SW480 (cell line): ENCODE data around the gene LRRC49.
"Not testable (repeated sequence)": the region's sequence is repeated elsewhere in the genome, so short reads cannot be mapped to it uniquely, and the experiment has no call there.

ENCODE experiments used
- DNase-seq: peaks from one replicate; pipeline ENCODE4 v3.0.0-alpha.2; 2016; ENCODE audit warnings: low spot score

The LRRC49 gene

DNA sequence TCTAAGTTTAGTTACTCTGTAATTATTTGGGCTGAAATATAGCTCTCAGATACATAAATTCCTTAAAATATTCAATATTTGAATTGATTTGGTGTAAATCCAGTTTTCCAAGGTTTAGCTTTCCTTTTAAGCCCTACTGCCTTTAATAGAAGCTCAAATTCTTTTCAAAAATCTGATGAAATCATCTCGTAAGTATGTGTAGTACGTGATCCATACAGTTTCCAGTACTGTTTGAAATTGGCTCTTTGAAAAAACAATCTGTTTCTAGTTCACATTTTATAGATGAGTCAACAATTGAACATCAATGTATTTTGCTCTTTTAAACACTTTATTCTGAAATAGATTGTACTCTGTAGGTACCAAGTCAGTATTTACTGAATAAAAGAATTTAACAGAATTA lies 84.2 kb downstream of the LRRC49 start:
- DNase-seq: no peak

DNA sequence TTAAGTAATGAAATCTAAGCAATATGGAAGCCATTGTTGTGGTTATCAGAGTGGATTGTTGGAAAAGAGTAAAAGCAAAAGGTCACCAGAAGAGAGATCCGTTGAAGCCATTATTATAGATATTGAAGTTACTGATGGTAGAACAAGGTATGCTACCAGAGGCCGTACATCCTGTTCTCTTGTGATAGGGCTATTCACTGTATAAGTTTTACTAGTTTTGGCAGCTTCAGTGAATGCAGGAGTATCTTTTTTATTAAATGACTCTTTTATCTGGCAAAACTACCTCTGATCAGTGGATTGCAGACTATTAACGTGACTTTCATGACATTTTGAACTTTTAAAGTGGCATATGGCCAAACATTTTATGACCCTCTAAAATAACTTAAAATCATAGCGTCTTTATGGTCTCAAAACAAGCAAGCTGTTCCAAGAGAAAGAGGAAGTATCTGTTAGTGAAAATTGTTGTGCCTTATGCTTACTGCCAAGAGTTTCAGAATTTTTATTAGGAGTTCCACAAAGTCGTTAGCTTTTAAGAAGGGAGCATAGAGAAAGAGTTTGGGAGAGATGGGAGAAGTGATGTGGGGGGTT lies 102.9 kb downstream of the LRRC49 start:
- no peak for DNase-seq

DNA sequence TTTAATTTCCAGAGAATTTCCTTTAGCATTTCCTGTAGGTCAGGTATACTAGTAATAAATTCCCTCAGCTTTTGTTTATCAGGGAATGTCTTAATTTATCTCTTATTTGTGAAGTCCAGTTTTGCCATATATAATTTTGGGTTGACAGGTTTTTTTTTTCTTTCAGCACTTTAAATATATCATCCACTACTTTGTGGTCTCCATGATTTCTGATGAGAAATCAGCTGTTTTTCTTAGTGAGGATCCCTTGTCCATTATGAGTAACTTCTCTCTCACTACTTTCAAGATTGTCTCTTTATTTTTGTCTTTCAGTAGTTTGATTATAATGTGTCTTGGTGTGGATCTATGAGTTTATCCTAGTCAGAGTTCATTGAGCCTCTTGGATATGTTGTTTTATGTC lies 105.7 kb downstream of the LRRC49 start:
- DNase-seq: no peak

DNA sequence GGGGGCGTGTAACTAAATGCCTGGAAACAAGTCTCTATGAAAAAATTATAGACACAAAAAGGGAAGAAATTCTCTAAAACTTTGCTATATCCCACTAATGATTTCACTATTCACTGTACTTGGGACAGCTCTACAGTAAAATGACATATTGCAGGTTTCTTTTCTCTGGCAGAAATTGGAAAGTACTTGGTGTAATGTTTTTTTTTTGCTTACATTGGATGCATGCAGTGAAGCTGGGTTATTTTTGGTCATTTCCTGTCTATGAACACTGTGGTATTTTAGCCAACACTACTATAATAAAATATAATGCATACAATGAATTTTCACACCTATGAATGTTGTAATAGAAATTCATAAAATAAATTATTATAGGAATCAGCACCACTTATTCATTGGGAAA lies 109.7 kb downstream of the LRRC49 start:
- DNase-seq: no peak

DNA sequence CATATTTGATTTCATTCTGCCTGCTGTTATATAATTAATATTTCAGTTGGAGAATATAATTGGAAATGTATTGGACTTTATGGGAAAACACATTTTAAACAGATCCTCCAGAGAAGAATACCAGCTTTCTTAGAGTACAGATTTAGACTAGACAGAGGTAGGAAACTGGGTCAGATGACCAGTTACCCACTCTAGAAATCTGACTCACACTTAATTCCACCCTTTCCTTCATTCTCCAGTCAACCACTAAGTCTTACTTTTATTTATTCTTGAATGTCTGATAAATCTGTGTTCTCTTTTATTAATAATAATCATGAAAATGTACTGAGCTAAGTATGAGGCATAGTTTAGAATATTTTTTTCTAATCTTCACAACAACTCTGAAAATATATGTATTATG lies 110.7 kb downstream of the LRRC49 start:
- DNase-seq: no peak

DNA sequence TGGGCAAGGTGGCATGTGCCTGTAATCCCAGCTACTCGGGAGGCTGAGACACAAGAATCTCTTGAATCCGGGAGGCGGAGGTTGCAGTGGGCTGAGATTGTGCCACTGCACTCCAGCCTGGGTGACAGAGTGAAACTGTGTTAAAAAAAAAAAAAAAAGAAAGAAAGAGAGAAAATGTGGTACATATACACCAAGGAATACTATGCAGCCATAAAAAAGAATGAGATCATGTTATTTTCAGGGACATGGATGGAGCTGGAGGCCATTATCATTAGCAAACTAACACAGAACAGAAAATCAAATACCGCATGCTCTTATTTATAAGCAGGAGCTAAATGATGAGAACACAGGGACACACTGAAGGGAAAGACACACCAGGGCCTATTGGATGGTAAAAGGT lies 111.9 kb downstream of the LRRC49 start:
- DNase-seq: not testable (repeated sequence)

DNA sequence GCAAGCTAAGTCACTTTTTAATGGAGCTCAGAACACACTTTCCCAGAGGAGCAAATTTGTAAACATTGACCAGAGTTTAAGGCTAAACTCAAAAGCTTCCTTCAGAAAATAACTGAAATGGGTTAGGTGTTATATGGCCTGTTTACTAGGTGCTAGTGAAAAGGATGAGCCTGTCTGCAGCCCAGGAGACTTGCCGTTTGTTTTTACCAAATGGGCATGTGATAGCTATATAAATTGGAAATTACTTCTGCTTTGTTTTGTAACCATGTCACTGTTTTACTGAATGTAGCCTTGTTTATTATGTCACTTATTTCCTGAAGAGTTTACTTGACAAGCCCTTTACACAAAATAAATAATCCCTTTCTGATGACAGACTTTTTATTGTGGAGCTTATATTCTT lies 113.3 kb downstream of the LRRC49 start:
- no peak for DNase-seq

DNA sequence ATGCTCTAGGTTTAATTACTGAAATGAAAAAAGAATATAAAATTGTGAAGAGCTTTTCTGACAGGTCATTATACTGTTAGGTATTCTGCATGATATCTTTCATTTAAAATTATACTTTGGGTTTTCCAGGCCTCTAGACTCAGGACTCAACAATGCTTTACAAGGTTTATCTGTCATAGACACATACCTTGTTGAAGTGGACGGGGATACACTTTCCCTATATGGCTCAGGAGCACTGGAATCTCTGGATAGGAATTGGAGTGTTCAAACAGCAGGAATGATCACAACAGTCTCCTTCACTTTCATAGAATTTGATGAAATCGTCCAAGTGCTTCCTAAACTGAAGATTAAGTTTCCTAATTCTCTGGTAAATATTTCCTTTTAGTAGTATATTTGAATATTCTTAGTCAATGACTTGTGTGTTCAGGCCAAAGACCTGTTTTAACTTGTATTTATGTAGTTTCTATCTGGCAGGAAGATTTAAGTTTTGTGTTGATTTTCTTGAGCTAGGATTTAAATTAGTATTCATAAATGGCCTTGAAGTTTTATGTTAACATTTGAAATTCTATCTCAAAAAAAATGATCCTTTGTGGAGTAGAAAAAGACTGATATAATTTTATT lies 115.7 kb downstream of the LRRC49 start:
- DNase-seq: no peak

DNA sequence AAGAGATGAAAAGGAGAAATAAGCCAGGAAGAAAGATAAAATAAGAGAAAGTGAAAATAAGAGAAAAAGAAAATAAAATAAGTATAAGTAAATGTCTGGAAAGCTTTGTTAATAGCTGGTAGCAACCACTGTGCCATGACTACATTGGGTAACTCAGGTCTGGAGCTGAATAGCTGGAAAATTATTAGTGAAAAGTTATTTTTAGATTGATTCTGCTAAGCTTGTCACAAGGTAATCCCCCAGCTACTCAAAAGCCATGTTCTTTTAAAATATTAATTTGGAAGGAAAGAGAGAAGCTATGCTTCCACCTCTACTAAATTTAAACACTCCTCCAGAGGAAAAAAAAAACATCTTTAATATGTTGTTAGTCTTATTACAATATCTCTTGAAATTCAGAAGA lies 117.8 kb downstream of the LRRC49 start:
- DNase-seq: no peak

DNA sequence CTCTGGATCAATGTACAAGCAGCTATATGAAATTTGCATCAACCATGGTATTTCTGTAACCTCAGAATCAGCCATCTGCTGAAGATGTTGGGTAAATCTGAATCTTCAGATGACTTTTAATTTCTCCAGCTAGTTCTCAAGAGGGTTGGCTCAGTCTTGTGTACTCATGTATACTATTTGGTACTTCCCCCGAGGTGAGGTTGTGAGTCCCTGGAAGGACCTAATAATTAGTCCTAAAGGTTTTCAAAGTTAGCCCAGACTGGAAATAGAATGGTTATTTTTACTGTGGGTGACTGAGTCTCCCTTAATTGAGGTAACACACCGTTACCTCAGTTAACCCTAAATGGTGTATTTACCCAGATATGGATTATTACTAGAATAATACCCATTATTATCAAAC lies 118.4 kb downstream of the LRRC49 start:
- DNase-seq: no peak

DNA sequence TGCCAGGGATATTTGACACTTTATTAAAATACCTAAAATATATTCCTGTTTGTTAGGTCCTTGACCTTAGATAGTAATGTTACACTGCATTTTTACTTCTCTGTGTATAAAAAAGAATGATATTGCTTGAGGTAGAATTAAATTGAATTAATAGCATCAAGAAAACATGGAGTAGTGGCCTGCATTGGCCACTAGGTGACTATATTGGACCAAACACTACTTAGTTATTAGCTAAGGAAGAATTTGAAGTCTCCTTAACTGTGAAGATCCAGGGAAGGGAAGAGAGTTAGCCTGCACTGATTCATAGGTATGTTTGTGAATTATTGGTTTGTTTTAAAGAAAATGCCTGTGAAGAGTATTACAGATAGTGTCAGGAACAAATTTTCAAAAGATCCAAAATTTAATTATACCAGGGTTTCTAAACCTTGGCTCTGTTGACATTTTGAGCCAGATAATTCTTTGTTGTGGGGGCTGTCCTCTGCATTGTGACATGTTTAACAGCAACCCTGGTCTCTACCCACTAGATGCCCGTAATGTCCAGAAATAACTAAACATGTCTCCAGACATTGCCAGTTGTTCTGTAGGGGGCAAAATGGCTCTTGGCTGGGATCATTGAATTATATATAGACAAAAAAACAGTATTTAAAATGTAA lies 119.0 kb downstream of the LRRC49 start:
- peak; percentile 45 for DNase-seq

DNA sequence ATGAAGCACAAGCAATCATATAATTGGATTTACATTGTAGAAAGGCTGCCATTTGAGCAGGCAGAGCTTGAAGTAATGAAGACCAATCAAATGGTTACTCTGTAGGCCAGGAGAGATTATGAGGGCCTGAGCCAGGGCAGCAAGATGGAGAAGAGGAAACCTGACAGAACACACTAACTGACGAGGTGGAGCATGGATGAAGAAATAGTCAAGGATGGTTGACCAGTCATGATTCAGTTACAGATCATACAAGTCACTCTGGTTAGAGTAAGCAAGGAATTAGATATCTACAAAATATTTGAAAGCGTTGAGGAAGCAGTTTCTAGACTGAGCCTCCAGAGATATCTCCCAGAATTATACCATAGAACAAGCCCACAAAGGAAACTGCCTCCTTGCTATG lies 120.8 kb downstream of the LRRC49 start:
- no peak for DNase-seq

DNA sequence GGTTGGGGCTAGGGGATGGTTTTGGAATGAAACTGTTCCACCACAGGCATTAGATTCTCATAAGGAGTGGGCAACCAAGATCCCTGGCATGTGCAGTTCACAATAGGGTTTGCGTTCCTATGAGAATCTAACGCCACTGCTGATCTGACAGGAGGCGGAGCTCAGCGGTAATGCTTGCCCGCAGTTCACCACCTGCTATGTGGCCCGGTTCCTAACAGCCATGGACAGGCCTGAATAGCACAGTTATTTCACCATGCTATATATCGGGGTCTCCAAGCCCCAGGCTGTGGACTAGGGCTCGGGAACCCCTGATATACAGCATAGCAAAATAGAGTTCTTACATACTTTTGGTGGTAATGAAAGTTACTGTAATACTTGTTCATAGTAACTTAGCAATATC lies 122.7 kb downstream of the LRRC49 start:
- no peak for DNase-seq

DNA sequence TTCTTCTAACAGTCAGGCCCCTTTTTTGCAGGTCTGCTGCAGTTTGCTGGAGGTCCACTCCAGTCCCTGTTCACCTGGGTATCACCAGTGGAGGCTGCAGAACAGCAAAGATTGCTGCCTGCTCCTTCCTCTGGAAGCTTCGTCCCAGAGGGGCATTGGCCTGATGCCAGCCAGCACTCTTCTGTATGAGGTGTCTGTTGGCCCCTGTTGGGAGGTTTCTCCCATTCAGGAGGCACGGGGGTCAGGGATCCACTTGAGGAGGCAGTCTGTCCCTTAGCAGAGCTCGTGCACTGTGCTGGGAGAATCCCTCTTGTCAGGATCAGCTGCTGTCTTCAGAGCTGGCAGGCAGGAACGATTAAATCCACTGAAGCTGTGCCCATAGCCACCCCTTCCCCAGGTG lies 138.6 kb downstream of the LRRC49 start:
- DNase-seq: not testable (repeated sequence)

DNA sequence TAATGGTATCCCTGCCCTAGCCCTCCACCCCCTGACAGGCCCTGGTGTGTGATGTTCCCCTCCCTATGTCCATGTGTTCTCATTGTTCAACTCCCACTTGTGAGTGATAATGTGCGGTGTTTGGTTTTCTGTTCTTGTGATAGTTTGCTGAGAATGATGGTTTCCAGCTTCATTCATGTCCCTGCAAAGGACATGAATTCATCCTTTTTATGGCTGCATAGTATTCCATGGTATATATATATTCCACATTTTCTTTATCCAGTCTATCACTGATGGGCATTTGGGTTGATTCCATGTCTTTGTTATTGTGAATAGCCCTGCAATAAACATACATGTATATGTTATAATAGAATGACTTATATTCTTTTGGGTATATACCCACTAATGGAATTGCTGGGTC lies 142.9 kb downstream of the LRRC49 start:
- not testable (repeated sequence) for DNase-seq

DNA sequence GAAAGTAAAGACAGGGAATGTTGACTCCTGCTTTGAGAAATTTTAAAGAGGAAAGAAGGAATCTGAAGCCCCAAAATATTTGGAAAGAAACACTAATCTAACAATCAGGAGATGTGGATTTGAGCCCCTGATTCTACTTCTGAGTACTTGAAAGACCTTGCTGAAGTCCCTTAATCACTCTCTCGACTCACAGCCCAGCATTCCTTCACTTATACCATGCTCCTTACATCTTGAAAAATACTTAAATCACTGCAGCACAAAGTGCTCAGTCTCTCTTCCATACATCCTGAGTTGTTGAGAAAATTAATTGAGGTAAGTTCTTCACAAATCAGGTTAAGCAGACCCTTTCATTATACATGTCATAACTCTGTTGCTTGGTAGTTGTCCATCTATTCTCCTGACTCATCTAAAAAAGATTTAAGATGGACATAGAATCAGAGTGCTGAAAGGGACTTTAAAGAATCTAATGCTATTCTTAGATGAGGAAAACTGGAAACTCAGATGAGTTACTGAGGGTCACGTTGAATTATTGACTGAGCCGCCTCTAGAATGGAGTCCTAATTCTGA lies 149.8 kb downstream of the LRRC49 start:
- DNase-seq: no peak

DNA sequence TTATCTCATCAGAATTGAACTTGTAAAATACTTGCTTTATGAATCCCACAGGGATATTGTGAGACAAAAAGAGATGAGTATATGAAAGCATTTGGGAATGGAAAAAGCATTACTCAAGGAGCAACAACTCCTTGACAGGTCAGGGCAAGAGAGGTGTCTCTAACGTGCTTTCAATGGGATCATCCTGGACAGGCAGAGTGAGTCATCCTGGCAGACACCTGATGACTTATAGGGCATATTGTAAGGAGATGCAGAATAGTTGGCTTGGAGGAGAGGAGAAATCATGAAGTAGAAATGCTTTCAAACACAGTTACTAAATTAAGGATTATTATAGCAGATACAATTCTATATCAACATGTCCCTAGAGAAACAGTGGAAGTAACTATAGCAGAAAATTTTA lies 150.7 kb downstream of the LRRC49 start:
- peak; percentile 18 for DNase-seq

DNA sequence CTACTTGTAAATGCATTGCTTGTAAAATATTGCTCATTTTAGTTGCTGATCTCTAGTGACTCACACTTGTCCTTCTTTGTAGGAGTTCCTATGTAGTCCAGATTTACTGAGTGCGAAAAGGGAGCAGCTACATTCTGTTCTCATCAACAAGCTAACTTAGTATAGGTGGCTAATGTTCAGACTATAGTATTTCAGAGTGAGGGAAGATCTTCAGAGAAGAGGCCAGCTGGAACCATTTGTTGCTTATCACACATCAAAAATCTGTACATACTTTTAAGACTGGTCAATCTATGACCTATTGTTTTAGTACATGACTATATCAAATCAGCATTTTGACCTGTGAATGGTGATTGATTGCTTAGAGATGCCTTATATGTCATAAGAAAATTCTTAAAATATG lies 151.4 kb downstream of the LRRC49 start:
- DNase-seq: peak; percentile 16

DNA sequence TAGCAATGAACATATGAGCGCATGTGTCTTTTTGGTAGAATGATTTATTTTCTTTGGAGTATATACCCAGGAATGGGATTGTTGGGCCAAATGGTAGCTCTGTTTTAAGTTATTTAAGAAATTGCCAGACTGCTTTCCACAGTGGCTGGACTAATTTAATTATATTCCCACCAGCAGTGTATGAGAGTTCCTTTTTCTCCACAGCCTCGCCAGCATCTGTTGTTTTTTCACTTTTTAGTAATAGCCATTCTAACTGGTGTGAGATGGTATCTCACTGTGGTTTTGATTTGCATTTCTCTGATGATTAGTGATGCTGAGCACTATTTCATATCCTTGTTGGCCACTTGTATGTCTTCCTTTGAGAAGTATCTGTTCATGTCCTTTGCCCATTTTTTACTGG lies 153.5 kb downstream of the LRRC49 start:
- not testable (repeated sequence) for DNase-seq

DNA sequence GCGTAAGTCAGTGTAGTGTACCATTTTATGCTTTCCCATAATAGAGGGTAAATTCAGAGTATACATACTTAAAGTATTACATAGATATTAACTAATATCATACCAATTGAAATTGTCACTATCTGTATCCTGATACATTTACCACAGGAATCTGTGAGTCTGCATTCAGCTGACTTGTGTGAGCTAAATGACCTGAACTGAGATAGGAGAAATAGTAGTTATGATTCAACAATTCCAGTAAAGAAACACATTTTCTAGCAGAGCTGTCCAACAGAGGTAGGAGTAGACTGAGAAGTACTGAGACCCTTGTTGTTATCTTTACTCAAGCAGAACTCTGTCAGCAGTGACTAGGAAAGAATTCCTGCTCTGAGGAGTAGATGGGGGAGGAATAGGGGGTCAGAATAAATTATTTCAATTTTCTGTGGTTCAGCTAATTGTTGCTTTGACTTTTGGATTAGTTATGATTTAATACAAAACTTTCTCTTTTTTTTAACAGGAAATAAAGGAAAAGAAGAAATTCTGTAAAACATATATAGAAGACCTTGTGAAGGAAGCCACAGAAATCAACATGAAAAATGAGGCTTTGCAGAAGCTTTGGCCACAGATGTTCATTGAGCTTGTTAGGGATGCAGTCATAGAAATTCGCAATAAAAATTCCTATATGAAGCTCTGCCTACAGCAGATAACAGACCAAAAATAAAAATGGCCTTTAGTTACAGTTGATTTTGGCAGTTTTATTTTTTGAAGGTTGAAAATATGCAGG lies 156.5 kb downstream of the LRRC49 start:
- no peak for DNase-seq

DNA sequence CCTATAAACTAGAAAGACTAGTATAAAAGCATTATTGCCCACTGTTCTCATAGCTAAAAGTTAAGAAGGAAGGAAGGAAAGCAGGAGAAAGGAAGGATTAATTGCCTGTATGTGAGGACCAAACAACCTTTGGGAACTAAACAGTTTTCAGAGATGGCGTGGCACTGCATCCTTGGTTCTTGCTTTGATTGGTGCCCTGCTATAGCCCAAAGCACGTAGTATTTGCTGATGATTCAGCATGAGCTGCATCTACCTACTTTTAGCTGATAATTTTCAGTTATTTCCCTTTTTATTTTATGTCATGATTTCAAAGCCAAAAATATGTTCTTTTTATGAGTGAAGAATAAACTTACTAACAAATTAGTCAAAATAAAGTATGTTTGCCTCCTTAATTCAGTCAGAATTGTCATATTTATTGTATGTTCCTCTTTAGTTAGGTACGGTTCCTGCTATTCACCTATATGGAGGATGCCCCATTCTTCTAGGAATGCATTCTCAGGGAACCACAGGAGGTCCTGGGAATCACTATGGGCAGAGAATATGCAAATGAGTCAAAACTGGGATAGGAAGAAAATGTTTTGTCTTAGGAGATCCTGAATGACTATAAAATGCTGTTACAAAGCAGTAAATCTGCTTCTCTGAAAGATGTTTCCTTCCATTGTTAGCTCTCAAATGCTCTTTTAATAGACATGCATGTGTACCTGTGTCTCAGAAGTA lies 157.2 kb downstream of the LRRC49 start:
- no peak for DNase-seq

DNA sequence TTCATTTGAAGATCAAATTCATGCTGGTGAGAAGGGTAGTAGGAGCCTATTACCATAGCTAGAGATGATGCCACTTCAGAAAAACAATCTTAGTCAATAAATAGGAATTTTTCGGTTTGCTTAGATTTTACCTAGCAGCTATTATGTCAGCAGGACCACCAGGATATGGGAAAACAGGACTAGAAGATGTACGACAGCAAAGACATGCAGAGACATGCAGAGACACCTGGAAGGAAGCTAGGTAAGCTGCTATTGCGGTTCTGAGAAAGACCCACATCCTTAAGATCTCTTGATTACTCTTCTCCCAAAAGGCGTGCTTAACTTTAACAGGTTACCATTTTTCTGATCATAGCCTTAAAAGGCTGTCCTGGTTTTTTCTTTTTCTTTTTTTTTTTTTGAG lies 157.8 kb downstream of the LRRC49 start:
- DNase-seq: no peak
